Mesothelial cell of epicardium (in vitro differentiated cells): ENCODE measurements around the gene CRADD. TPM values are rescaled to one million over a fixed set of nuclear protein-coding genes. Genes with fewer than 3 reads are reported as not detected.

Experiments used
- DNase-seq, 2 experiments: peaks; one replicate each; pipeline ENCODE4 v3.0.0; 2021; ENCODE audit warnings: low spot score in 2 of 2; ENCODE audit not compliant: unreplicated experiment in 2 of 2
- H3K27ac Mint-ChIP-seq: 2 replicates; pipeline ENCODE4 v1.8.0; 2021; ENCODE audit warnings: mixed read lengths
- H3K27me3 Mint-ChIP-seq: 2 replicates; pipeline ENCODE4 v1.8.0; 2021; ENCODE audit warnings: low read depth, mixed read lengths
- H3K36me3 Mint-ChIP-seq: 2 replicates; pipeline ENCODE4 v1.8.0; 2021; ENCODE audit warnings: mixed read lengths
- H3K4me1 Mint-ChIP-seq: 2 replicates; pipeline ENCODE4 v1.8.0; 2021; ENCODE audit warnings: mixed read lengths
- H3K4me3 Mint-ChIP-seq: 2 replicates; pipeline ENCODE4 v1.8.0; 2021; ENCODE audit warnings: mild to moderate bottlenecking, moderate library complexity, mixed read lengths
- H3K9me3 Mint-ChIP-seq: 2 replicates; pipeline ENCODE4 v1.8.0; 2021; ENCODE audit warnings: mixed read lengths
- CTCF ChIP-seq: fragments of 200-600 bp; sonication (generic); IDR thresholded peaks from one replicate; pipeline ENCODE4 v1.5.0; 2021; ENCODE audit warnings: antibody characterized with exemption; ENCODE audit not compliant: unreplicated experiment
- total RNA-seq: library from RNA; stranded (reverse); gene quantifications from 3 replicates; pipeline ENCODE4 v1.2.1, GENCODE V29; 2021

CRADD gene
- total RNA-seq: 6.3 to 7.0 TPM (median 6.6 TPM) in 3 replicates

- no peak for TF ChIP-seq CTCF
- no peaks in the 10 kb centered on the region for H3K27me3 Mint-ChIP-seq
- H3K4me1 Mint-ChIP-seq: peaks cover 23% of the 10 kb centered on the region
- H3K27ac Mint-ChIP-seq: peak within 1 kb of the TSS; percentile 100
- H3K36me3 Mint-ChIP-seq: no peaks in the 10 kb centered on the region
- peak; percentile 43 to 78 for DNase-seq
- H3K4me3 Mint-ChIP-seq: peak within 1 kb of the TSS; percentile 97
- H3K9me3 Mint-ChIP-seq: no peaks in the 10 kb centered on the region
These were observed at the start of gene CRADD for GRCh38 chr12:93677195-93678064. Gene CRADD (plus strand): TSS chr12:93677375.

GRCh38 chr12:93632383-93632782 is 44.8 kb upstream of the CRADD start:
- Mint-ChIP-seq H3K9me3 (peaks cover 16% of the 10 kb centered on the region), H3K36me3 (peaks cover 4% of the 10 kb centered on the region), H3K27me3 (peaks cover 6% of the 10 kb centered on the region), H3K27ac (no peak overlapping the region), H3K4me1 (no peaks in the 10 kb centered on the region), H3K4me3 (no peak overlapping the region)
- DNase-seq: no peak
- no peak for TF ChIP-seq CTCF

GRCh38 chr12:93634416-93634815 is 42.8 kb upstream of the CRADD start:
- no peak overlapping the region for H3K27ac Mint-ChIP-seq
- H3K36me3 Mint-ChIP-seq: peaks cover 4% of the 10 kb centered on the region
- DNase-seq: no peak
- H3K4me1 Mint-ChIP-seq: peaks cover 19% of the 10 kb centered on the region
- H3K9me3 Mint-ChIP-seq: peaks cover 4% of the 10 kb centered on the region
- H3K4me3 Mint-ChIP-seq: no peak overlapping the region
- peaks cover 6% of the 10 kb centered on the region for H3K27me3 Mint-ChIP-seq
- no peak for TF ChIP-seq CTCF

- peaks cover 23% of the 10 kb centered on the region for H3K4me1 Mint-ChIP-seq
- TF ChIP-seq CTCF: no peak
- DNase-seq: no peak
- no peak overlapping the region for H3K4me3 Mint-ChIP-seq
- peaks cover 6% of the 10 kb centered on the region for H3K27me3 Mint-ChIP-seq
- H3K36me3 Mint-ChIP-seq: peaks cover 4% of the 10 kb centered on the region
- H3K9me3 Mint-ChIP-seq: peaks cover 4% of the 10 kb centered on the region
- H3K27ac Mint-ChIP-seq: no peak overlapping the region
These were observed 40.5 kb upstream of the CRADD start for GRCh38 chr12:93636708-93637107.

- peaks cover 6% of the 10 kb centered on the region for H3K27me3 Mint-ChIP-seq
- H3K4me1 Mint-ChIP-seq: peaks cover 23% of the 10 kb centered on the region
- H3K36me3 Mint-ChIP-seq: no peaks in the 10 kb centered on the region
- TF ChIP-seq CTCF: no peak
- no peak overlapping the region for H3K4me3 Mint-ChIP-seq
- no peaks in the 10 kb centered on the region for H3K9me3 Mint-ChIP-seq
- no peak overlapping the region for H3K27ac Mint-ChIP-seq
- no peak for DNase-seq
These were observed 39.1 kb upstream of the CRADD start for GRCh38 chr12:93638095-93638494.
